Skin of body (tissue), 2 donors: ENCODE measurements around the gene CD99. TPM values are rescaled to one million over a fixed set of nuclear protein-coding genes. Genes with fewer than 3 reads are reported as not detected.

ENCODE experiments used
- DNase-seq: peaks from one replicate; lab custom pipeline; 2025; lab: John Stamatoyannopoulos, UW
- total RNA-seq: library from RNA; depleted of rRNA; stranded (reverse); fragments of >200 nt; gene quantifications from one replicate; pipeline ENCODE4 v1.2.3, GENCODE V29; 2014

The CD99 gene
- total RNA-seq, 1 donor from 2014 or later: 97.7 TPM

- no peak for DNase-seq
These were observed 6.7 kb downstream of the CD99 start for GRCh38 chrX:2697741-2698299.

DNA sequence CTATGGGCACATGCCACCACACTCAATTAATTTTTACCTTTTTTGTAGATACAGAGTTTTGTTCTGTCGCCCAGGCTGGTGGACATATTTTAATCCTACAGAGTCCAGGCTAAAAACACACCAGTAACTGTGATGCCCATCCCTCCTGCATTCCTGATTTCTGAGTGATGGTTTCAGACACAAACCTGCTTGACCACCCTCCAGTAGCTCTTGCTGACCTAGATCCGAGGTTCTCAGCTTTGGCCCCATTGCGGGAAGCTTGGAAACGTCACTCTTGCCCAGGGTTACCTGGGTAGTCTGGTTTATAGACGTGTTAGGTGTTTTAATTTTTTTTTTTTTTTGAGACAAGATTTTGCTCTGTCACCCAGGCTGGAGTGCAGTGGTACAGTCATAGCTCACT, 7.5 kb downstream of the CD99 start:
- DNase-seq: no peak

DNA sequence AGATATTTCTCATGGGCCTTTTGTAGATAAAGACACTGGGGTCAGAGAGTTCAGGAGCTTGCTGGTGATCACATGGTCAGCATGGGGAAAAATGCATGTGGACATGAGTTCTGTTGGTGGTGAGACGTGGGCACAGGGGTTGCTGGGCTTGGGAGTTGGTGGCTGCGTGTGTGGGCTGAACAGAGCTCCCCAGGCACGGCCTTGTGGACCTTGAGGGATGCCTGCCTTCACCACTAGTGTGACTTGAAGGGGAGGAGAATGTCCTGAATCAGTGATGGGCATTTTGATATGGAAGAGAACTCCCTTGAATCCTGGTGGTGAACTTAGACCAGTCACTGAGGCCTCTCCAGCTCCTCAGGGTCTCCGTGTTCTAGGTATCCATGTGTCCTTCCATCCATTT, 8.9 kb downstream of the CD99 start:
- no peak for DNase-seq

DNA sequence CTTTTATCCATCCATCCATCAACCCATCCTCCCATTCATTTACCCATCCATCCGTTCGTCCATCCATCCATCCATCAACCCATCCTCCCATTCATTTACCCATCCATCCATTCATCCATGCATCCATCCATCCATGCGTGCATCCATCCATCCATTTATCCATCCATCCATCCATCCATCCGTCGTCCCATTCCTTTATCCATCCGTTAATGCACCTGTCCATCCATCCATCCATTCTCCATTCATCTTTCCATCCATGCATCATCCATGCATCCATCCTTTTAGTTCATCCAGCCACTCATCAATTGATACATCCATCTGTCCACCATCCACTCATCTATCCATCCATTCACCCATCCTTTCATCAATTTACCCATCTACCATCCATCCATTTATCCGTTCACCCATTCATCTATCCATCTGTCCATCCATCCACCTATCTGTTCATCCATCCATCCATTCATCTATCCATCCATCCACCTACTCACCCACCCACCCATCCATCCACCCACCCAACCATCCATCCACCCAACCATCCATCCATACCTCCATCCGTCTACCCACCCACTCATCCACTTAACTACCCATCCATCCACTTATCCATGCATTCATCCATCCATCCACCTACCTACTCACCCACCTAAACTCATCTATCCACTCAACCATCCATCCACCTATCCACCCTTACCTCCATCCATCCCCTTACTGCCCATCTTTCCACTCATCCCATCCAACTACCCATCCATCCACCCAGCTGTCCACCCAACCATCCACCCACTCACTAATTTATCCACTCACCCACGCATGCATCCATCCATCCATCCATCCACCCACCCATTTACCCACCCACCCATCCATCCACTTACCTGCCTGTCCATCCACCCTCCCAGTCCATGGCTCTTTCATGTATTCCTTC, 9.6 kb downstream of the CD99 start:
- DNase-seq: no peak

DNA sequence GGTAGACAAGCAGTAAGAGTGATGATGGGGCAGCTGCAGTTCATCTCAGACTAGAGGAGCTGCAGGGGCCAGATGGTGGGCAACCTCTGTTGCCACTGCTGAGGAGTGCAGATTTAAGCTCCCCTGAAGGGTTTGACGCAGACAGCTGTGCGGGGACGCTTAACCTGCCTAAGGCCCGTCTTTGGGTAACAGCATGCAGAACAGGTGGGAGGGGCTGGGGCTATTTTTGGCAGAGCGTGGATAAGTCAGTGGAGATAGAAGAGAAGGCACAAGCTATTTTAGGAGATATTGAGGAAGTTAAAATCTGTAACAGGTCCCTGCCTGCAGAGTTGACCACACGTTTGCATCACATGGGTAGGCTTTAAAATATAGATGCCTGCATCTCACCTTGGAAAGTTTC, 10.5 kb downstream of the CD99 start:
- DNase-seq: no peak

GRCh38 chrX:2703991-2704369, 12.9 kb downstream of the CD99 start:
- no peak for DNase-seq

GRCh38 chrX:2705046-2705832, 14.1 kb downstream of the CD99 start:
- no peak for DNase-seq

DNA sequence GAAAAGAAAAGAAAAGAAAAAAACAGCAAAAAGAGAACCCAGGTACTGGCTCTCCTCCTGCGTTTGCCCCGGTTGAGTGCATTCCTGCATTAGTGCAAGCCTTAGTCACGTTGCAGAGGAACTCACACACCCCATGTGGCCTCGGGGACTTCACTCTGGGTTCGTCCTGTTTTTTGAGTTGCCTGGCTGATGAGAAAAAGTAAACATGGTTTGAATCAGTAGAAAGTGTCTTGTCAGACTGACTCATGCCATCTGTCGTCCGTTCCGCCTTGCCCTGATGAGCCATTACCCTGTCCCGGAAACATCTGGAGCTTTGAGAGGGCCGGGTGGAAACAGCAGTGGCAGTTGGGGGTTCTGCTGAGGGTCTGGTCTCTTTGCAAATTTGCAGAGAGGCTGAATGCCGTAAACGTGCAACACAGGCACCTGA, 16.3 kb downstream of the CD99 start:
- no peak for DNase-seq

DNA sequence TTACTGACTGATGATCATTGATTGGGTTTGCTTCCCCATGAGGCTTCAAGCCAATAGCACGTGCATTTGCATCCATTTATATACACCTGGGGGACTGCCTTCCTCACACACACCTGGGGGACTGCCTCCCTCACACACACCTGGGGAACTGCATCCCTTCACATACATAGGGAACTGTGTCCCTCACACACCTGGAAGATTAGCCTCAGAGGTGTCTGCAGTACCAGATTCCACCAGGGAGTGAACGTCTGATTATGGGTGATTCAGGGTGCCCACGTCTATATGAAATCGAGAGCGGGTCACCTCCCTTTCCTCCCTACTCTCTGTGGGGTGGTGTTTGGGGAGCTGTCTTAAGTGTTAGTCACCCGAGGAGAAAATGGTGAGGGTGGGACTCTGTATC, 16.9 kb downstream of the CD99 start:
- DNase-seq: no peak

DNA sequence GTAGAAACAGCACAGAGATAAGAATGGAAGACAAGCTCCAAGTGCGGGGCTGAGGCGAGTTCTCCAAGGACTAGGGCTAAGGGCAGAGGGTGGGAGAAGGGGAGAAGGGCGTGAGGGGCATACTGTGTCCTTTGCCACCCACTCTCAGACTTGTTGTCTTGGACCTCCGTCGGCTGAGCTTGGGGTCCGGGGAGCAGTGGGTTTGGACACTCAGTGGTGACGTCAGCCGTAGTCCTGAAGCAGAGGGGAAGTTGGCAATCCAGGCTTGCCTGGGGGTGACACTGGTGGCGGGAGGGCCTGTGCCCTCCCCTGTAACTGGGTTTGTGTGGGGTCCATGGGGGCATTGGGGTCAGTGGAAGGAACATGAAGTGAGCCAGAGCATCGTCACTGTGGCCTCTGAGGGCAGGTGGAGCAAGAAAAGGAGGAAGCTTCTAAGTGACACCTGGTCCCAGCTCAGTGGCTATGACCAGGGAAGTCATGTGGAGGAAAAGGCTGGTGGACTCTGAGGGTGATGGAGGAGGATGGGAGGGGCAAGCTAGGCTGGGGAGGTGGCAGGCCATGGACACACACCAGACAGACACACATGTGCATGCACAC, 17.6 kb downstream of the CD99 start:
- DNase-seq: no peak

- DNase-seq: no peak
These were observed 18.5 kb downstream of the CD99 start for GRCh38 chrX:2709556-2709955.

- no peak for DNase-seq
These were observed 19.1 kb downstream of the CD99 start for GRCh38 chrX:2710041-2710840.

DNA sequence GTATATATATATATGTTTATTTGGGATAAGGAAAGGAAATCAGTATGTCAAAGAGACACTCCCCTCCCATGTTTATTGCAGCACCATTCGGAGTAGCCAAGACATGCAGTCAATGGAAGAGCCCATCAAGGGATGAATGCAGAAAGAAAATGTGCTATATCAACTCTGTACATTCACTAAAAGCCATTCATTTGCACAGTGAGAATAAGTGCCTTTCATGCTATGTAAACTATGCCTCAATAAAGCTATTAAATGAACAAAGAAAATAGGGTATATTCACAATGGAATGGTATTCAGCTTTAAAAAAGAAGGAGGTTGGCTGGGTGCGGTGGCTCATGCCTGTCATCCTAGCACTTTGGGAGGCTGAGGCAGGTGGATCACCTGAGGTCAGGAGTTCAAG, 20.3 kb downstream of the CD99 start:
- no peak for DNase-seq

DNA sequence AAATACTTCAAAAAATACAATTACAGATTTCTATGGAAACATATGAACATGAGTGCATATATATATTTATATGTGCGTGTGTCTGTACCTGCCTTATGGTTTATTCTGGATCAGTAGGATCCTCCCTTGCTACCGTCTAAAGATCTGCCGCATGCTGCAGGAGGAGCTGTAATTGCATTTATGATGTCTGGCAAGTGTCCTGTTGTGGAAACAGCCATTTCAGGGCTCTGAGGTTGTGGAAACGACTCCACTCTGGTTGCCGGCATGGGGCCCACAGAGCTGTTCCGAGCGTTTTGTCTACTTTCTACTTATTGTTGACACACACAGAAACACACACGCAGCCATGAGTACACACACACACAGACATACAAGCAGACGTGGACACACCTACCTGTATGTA, 21.3 kb downstream of the CD99 start:
- no peak for DNase-seq

DNA sequence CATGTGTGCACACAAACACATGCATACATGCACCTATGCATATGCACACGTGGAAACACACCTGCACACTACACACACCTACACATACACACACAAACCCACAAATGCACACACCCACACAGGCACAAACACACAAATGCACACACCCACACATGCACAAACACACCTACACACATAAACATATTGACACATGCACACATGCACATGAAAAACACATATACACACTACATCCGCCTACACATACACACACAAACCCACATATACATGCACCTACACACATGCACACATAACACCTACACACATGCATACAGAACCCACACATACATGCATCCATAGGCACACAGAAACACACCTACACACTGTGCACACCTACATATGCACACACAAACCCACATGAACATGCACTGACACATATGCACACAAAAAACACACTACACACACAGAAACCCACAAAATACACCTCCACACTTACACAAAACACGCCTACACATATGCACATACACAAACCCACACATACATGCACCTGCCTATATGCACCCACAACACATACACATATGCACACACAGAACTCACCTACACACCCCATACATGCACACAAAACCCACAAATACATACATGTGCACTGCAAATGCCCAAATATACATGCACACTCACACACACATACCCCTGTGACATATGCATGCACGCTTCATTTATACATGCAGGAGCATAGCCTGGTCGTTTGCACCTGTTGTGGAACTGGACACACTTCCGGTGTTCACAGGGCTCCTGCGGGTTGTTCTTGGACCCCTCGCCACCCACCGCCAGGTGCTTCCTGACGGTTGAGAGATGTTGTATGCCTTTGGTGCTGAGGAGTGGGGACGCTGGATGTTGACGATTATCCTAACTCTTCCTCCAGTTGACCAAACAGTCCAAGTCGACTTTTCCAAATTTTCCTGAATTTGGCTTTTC, 22.1 kb downstream of the CD99 start:
- DNase-seq: no peak

DNA sequence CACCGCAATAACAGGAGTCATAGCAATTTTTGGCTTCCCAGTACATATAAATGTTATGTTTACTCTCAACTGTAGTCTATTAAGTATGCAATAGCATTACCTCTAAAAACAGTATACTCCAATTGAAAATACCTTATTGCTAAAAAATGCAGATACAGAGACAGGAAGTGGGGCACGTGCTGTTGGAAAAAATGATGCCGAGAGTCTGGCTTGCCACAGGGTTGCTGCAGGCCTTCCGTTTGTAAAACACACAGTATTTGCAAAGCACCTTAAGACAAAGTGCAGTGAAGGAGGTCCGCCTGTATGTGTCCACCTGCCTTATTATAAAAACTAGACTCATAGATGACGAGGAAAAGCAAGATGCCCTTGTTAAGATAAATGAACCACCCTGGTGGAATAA, 23.5 kb downstream of the CD99 start:
- no peak for DNase-seq

GRCh38 chrX:2715066-2715600, 24.0 kb downstream of the CD99 start:
- no peak for DNase-seq

DNA sequence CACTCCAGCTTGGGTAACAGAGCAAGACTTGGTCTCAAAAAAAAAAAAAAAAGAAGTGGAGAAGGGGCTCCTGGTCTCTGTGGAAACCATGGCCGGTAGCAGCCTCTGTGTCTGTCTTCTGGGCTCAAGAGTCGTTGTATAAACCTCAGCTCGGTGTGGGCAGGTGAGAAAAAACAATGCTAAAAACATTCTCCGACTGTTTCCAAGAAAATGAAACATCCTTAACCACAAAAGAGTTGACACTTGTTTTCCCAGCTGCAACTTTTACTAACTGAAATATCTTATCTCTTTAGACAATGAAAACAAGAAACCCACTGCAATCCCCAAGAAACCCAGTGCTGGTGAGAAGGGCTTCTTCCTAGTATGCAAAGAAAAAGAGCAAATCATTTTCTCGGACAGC, 26.2 kb downstream of the CD99 start:
- no peak for DNase-seq

GRCh38 chrX:2718821-2719220, 27.7 kb downstream of the CD99 start:
- no peak for DNase-seq
